Stimulated activated CD4-positive, alpha-beta T cell treated with anti-CD3 and anti-CD28 coated beads, Interleukin-15, amount 100 ng/mL, for 48 hours (primary cell): ENCODE measurements around the gene BMPER.

ENCODE experiments used
- DNase-seq, 2 donors: peaks; one replicate each; pipeline ENCODE4 v3.0.0-alpha.2; 2020; ENCODE audit warnings: low read depth in 2 of 2

The BMPER gene

DNA sequence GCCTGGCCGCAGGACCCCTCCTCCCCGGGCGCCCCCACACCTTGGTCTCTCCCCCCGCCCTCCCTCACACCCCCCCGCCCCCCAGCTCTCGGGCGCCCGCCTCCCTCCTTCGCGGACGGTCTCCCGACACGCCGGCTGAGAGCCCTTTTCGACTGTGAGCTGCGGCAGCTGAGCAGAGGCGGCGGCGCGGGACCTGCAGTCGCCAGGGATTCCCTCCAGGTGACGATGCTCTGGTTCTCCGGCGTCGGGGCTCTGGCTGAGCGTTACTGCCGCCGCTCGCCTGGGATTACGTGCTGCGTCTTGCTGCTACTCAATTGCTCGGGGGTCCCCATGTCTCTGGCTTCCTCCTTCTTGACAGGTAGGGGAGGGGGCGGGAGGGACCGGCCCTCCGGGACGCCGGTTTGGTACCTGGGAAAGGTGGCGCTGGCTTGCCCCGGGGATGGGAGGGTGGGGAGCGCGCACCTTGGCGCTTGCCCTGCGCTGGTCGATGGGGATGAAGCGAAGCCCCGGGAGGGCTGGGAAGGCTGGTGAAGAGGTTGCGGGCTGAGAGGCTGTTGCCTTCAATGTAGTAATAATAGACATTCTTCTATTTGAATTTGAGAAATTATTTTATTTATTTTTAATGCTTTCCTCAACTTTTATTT is at the start of gene BMPER:
Gene BMPER (plus strand): TSS at position 151 of the 644 bp plus-strand sequence. CDS start 75 bp downstream, at position 226.
- DNase-seq: no peak

DNA sequence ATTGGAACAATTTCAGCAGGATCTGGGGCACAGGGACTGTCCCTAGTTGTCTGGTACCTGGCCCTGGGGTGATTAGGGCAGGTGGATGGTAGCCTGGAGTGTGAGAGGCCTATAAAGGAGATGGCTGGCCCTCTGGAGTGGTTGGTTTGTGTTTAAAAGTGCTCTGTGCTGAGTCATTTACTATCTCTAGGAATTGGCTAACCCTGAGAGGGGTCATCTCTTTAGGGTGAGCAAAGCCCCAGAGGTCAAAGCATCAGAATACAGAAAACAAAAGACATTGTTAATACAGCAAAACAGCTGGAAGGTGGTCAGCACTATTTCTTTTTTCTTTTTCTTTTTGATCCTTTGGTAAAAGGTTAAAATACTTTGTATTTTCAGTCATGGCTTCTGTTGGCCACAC is 43.4 kb upstream of the BMPER start:
- DNase-seq: no peak

DNA sequence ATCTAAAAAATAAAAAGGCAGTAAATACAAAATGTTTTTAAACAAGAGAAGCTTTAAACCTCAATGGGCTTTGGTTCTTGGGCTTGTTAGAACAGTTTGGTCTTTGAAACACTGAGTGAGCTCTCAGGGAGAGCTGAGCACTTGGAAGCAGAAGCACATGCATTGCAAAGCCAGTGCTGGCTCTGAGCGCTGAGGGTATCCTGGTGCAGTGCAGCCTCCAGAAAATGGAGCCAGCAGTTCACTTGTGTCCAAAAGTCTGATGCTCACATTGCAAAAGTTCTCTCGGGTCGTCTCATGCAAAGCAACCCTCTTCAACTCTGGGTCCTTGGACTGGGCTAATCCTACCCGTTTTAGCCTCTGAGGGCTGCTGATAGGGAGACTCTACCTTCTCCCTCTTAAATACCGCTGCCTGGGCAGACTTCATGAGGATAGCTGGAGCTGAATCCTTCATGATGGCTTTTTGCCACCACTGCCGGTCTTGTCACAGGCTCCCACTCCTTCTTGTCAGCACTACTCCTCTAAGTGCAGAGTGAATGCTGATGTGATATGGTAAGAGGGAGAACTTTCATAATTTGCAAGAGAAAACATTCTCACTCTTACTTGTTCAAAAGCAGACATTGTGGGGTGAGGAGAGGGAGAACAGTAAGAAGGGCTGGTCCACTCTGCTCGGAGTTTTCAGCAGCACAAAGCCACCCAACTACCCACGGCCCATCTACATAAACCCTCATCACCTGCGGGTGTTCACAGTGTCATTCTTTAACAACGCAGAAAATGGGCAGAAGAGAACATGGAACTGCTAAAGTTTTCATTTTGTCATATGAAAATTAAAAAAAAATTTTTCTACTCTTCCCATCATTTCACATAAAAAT is 42.2 kb upstream of the BMPER start:
- DNase-seq: no peak

DNA sequence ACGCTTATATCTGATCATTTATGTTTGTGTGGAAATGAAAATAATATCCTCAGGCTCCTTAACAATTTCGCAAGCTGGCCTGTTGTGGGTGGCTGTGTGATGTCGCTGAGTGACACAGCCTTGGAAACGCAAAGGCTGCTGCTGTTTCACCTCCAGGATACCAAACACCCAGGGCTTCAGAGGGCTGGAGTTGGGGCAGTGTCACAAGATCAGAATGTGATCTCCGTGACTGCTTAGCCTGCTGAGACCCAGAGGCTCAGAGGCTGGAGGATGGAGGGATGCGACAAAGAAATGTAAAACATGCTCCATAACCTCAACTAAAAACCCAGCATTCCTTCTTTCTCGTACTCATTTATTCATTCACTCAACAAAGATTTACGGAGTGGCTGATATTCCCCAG is 37.2 kb upstream of the BMPER start:
- no peak for DNase-seq

DNA sequence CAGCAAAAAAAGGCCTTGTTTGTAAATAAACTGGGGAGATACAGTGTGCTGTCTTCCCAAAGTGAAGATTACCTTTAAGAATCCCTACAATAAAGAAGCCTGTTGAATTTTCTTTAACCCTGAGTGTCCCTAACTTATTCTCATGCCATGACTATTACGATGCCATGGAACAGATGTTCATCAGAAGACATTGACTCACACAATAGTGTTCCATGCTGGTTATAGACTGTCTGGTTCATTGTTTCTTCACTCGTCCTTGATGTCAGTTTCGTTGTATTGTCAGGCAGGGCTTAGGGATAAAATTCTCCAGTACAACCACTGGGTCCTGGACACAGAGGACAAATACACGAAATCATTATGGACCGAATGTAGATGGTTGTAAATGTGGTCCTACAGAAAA is 36.2 kb upstream of the BMPER start:
- no peak for DNase-seq

DNA sequence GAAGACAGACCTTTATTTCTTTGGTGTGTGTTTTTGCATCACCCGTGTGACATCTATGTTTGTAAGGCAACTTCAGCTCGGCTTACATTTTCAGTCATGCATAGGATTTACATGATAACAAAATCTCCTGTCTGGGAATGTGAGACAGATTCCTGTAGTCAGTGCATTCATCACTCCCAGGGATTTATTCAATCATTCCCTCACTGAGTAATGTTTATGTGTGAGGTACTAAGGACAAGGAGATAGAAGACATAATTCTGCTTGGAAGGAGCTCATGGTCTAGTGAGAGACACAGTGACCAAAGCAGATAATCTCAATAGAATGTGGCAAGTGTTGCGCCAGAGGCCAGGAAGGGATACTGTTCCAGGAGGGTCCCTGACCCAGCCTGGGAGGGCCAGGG is 35.2 kb upstream of the BMPER start:
- DNase-seq: no peak

DNA sequence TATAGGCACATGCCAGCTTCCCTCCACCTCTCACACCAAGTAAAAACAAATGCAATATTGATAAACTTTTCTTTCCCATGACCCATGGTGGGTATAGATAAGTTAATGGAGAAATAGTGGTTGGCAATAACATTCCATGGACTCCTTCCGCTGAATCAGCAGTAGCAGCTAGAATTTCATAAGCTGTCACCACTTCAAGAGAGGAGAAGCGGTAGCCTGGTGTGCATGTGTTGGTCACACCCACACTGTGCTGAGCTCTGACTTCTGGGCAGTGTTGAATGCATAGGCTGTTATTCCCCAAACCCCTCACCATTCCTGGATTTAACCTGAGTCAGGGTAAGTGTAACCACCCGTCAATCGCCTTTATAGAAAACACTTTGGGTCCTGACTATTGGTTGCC is 32.5 kb upstream of the BMPER start:
- DNase-seq: no peak

DNA sequence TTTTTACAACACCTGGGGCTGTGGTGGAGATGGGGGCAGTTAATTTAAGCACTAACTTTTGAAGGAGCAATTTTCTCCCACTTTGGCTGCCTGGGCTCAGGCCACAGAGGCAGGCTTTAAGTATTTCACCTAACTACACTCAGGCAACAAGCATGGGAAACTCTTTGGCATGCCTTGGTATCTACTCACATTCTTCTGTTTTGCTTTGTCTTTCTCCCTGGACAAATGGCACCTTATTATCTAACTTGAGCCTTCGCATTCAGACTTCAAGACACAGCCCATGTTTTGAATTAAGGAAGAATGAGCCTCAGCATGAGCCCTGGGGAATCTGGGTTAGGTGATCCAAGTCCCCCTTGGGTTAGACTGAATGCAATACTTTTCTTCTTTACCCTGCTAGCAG is 31.8 kb upstream of the BMPER start:
- no peak for DNase-seq

DNA sequence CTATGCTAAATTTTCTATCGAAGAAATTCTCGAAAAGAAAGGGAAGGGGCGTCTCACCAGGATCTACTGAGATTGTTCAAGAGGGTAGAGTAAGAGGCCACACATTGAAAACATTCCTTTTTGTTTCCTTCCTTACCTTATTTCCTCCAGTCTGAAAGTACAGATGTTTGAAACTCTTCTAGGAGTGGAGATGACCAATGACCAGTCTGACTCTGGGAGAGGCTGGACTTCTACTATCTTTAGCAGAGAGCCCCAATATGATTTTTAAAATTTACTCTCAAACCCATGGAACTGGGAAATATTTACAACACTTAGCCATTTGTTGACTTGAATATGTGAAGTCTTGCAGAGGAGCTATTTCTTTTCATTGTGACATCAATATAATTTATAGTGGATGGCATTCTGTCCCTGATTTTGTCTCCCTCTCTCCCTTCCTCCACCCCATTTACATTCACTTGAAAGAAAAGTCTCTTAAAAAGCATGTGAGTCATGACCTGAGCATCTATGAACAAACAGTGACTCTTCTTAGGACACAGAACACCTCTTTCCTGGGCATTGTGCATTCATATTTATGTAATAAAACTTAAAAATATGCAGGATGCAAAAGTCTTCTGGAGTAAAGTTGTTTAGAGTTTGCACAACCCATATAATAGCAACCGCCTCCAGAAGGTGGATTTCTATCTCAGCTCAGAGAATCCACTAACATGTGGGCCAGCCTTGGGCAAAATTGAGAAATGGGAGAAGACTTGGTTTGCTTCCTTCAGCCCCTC is 31.2 kb upstream of the BMPER start:
- DNase-seq: no peak

DNA sequence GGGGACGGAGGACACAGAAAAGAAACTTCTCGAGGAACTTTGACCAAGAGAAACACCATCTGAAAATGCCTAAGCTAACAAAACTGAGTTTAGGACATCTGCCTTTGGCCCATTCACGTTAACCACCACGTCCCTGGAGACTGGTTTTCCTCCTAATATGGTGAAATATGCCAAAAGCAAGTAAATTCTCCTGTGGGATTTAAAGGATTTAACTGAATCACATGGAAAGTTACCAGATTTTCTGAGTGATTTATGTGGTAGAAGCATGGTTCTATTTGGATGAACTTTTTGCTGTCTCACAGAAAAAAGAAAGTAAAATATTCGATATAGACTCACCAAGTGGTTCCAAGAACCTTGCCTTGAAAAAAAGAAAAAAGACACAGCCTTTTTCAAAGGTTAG is 30.4 kb upstream of the BMPER start:
- no peak for DNase-seq

DNA sequence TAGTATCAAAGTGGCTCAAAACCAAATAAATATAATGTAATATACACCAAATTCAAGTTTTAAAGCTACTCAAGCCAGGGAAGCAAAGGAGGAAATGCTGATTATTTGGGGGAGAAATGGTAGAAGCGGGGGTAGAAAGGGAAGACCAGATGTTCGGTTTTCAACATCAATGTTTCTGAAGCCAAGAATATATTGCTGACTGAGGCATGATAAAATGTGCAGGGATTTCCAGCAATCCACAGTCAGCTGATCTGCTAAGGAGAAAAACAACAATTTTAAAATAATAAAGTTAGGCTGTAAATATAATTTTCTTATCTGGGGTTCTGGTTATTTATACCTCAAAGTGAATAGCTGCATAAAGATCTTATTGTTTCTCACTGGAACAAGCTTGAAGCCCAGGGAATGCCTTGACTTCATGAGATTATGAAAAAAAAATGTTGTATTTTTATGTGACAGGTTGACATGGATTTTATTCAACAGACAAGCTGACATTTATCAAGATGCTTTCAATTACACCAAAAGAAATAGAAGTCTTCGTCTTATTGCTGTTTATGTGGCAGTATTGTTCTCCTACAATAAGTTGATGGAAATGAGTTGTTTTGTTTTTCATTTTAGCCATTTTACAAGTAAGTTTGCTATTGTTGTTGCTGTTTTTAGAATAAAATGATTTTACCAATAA is 28.6 kb upstream of the BMPER start:
- DNase-seq: no peak

DNA sequence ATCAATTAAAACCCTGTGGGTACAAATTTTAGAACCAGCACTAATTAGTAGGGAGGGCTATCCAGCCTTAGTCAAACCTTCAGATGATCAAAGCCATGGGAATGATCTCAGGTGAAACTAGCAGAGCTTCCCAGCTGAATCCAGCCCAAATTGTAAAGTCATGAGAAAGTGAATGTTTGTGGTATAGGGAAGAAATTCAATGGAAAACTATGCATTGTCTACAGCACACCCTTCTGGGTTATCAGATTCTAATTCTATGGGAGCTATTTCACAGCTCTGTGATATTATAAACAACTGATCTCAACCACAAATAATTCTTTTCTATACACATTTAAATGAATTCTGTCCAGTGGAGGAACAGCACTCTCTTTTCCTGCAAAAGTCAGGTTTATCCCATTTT is 24.6 kb upstream of the BMPER start:
- DNase-seq: no peak

DNA sequence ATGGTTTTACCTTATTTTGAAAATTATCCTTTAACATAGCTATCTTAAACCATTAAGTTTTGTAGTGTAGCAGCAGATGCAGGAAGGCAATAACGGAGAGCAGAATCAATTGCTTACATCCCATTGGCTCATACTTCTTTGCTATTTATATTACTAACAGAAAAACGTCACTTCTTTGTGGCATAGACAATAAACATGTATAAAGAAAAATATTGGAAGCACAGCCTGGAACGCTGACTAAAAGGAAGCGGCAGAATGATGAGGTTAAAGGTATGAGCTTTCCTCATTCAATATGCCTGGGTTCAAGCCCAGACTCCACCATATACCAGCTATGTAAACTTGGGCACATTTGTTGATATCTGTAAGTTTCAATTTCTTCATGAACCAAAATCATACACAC is 24.0 kb upstream of the BMPER start:
- no peak for DNase-seq

DNA sequence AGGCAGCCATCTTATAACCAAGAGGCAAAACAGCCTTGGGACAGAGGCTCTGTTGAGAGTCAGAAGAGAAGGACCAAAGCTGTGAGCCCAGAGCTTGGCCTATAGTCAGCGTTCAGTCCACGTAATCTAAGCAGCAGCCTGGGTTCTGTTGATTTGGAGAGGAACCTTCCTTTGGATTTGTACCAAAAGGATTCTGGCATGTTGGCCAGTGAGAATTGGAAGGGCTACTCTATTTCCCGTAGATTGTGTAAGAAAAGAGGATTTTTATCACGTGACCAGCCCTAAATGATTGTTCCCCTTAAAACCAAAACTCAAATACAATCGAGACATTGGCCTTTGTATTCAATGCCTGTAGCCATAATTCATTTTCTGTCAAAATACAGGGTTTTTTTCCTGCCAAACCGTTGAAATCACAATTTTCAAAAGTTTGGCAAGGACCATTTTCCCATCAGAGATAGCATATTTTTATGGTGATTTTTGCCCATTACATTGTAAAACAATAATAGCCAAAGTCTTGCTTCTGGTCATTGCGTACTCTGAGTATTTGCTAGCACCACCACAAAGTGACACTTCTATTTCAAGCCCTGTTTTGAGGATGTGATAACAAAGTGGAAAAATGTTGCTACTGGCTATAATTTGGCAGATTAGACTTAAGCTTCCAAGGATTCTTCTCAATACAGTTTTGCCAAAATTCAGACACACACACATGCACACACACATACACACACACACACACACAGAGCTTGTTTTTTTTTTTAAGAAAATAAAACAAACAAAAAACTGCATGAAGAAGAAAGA is 23.1 kb upstream of the BMPER start:
- DNase-seq: no peak

DNA sequence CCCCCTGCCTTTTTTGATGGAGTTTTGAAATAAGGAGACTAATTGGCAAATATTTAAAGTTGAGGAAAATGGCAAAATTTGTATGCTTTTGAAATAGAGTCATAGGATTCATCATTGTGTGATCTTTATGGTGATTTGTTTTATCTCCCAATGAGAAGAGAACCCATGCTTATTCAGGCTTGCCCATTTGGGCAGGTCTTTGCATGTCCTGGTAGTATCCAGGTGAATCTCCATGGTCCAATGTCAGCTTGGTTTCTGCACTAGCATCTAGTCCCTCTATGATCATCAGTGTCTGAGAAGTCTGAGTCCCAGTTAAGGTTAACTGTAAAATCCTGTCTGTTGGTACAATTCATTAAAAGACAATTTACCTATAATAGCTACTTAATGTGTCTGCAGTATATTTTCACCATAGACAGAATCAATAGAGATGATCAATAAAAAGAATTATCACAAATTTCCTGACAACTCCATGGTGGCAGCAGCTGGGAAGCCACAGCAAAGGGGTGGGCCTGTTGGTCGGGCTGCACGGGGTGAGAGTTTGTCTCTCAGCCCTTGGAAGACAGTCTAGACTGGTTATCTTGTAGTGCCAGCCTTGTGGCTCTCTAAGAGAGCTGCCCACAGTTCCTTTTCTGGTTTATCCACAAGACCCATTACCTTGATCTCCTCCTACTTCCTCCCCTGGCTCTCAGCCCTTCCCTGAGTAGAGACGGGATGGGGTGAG is 22.2 kb upstream of the BMPER start:
- DNase-seq: no peak

DNA sequence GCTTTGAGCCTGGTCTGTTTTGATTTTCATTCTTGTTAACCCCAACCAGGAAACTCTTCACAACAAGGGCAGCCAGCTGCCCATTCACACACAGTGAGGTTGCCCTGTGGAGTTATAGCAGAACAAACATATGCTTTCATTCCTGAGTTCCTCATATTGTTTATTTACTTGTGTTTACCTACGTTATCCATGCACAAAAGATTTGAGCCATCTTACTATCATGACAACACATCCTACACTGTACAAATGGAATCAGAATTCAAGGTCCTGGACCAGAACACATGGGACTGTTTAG is 21.7 kb upstream of the BMPER start:
- DNase-seq: no peak

DNA sequence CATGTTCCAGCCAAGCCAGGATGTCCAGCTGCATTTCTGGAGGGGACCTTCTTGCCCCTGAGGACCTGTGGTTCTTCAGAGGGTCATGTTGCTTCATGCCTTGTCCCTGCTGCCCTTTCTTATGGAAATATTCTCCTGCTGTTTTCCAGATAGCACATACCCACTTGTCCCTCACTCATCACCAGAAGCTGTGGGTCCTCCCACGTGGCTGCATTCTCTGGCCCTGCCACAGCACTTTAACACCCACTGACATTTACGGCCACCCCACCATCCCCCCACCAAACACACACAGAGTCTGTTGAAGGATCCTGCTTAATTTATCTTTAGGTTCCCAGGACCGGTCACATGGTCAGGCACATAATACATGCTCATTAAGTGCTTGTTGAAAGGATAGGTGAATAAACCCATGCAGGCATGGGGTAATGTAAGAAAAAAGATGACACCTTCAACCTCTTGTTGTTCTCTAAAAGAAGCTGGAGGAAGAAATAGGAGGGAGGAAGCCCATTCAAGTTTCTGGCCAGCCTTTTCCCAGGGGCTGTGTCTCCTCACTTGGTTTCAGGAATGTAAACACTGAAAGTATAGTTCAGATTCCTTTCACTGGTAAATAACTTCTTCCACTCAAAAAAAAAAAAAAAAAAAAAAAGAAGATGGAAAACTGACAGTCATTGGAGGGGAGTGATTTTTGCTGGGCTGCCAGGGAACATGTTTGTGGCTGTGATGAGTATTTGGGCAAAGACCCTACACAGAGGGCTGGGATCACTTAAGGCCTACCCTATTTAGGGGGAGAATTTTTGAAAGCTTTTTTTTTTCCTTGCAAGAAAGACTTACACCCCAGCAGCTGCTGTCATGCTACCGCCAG is 19.8 kb upstream of the BMPER start:
- no peak for DNase-seq

DNA sequence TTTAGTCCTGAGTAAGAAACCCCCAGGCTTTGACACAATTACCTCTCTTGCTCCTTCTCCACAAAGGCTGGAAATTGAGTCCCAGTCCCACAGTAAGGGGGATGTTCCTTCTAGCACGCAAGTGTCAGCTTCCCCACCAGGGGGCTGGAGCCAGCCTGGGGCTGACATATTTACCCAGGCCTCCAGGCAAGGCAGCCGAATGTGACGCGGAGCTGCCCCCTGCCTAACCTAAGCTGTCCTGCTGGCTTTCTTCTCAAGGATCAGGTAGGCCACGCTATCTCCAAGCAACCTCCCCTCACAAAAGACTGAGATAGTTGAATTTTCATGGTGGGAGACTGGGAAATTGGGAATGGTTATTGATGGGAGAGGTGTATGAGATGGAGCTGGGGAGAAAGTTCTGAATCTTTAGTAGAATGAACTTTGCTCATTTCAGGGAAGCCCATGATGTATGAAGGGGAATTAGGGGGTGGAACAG is 19.2 kb upstream of the BMPER start:
- DNase-seq: no peak

DNA sequence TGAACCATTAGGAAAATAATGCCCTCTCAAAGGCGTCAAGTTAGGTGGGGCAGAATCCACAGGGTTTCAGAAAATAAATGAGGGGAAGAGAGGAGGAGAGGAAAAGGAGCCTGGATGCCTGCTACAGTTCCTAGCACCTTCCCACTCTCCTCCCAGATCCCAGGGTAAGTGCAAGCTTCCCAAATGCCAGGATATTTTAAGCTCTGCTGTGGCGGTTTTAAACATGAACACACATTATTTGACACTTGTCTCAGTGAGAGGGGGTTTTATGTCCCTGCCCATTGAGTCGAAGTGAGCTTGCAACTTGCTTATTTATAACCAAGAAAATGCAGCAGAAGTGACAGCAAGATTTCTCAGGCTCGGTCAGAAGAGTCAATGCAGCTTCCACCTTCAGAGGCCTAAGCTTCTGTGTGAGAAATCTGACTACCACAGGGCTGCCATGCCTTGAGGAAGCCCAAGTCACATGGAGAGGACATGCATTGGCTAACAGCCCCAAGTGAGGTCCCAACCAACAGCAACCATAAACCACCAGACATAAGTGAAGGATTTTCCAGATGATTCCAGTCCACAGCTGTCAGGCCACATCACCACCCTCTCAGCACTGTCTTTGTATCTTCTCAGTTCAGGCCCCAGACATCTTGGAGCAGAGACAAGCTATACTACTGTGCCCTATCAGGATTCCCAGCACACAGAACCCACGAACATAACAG is 17.9 kb upstream of the BMPER start:
- no peak for DNase-seq
